Measurements from ENCODE around the gene GCLC. TPM values are rescaled to one million over a fixed set of nuclear protein-coding genes. Genes with fewer than 3 reads are reported as not detected.

The GCLC gene
- total RNA-seq, 1 donor from 2014 or later: 37.0 TPM

DNA sequence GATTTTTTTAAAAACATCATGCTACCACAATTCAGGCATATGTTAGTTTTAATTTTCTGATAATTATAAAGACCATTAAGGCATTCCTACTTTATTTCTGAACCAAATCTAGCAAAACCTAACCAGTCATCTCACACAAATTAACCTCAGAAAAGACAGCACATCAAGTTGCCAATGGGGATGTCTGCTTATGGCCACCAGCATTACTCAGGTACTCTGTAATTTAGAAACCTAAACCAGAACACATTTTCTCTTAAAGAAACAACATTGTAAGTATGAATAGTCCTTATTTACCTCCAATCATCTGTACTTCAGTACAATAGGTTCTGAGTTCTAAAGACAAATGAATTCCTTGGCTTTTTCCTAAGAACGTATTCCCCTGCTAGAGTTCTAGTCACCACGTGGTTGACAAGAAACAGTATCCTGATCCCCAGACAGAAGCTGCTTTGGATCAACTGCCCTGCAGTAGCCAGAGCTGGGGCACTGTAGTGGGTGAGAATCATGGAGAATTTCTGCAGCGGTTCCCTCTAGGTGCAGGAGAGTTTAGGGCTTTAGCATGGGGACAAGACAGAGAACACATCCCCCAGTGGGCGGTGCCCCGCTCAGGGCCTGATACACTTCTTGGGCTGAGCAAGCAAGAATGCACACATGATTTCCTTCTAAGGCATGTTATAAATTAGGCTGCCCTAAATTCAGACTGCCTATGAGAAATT, 15.4 kb downstream of the GCLC start:
- Histone ChIP-seq H3K27ac (no peak overlapping the region), H3K36me3 (no peaks in the 10 kb centered on the region), H3K4me1 (peaks cover 5% of the 10 kb centered on the region), H3K9me3 (no peaks in the 10 kb centered on the region), H3K27me3 (ENCODE audit: low read depth) (no peaks in the 10 kb centered on the region), H3K4me3 (no peak overlapping the region)
- ATAC-seq (no peak), DNase-seq (no peak)
- intact Hi-C loops (cut with DNase I): no loop called here
- TF ChIP-seq CTCF (IDR thresholded peaks at IDR 0.05): no peak

DNA sequence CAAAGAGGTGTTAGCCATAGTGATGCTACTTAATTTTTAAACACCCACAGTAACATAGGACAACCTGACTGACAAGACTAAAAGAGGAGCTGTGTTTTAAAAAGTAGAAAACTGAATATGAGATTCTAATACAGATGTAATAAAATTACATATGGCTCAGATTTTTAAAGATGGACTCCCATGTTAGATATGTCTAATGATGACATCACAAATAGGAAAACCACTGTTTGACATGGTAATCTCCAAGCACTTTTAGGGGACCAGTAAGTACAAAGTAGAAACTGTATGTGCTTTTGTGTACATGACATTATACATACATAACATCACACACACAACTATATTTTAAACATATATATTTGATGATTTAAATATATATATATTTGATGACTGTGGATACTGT, 16.8 kb downstream of the GCLC start:
- H3K27ac ChIP-seq: no peak overlapping the region
- intact Hi-C loops (cut with DNase I): no loop called here
- H3K36me3 ChIP-seq: no peaks in the 10 kb centered on the region
- ATAC-seq (no peak), DNase-seq (no peak)
- H3K4me3 ChIP-seq: no peak overlapping the region
- H3K27me3 ChIP-seq (ENCODE audit: low read depth): no peaks in the 10 kb centered on the region
- peaks cover 5% of the 10 kb centered on the region for H3K4me1 ChIP-seq
- no peaks in the 10 kb centered on the region for H3K9me3 ChIP-seq
- TF ChIP-seq CTCF (IDR thresholded peaks at IDR 0.05): no peak

- DNase-seq (no peak), ATAC-seq (no peak)
- Histone ChIP-seq H3K4me3 (no peak overlapping the region), H3K4me1 (peaks cover 4% of the 10 kb centered on the region), H3K27ac (no peak overlapping the region), H3K9me3 (no peaks in the 10 kb centered on the region), H3K27me3 (ENCODE audit: low read depth) (no peaks in the 10 kb centered on the region), H3K36me3 (no peaks in the 10 kb centered on the region)
- intact Hi-C loops (cut with DNase I): no loop called here
- TF ChIP-seq CTCF (IDR thresholded peaks at IDR 0.05): no peak
These were observed 17.6 kb downstream of the GCLC start for GRCh38 chr6:53527249-53527765.

- no peak for ATAC-seq
- DNase-seq: no peak
- Histone ChIP-seq H3K4me3 (no peak overlapping the region), H3K27ac (no peak overlapping the region), H3K27me3 (ENCODE audit: low read depth) (no peaks in the 10 kb centered on the region), H3K36me3 (no peaks in the 10 kb centered on the region), H3K4me1 (no peaks in the 10 kb centered on the region), H3K9me3 (no peaks in the 10 kb centered on the region)
- TF ChIP-seq CTCF (IDR thresholded peaks at IDR 0.05): no peak
- intact Hi-C loops (cut with DNase I): no loop called here
These were observed 18.9 kb downstream of the GCLC start for GRCh38 chr6:53526000-53526399.

GRCh38 chr6:53524455-53524815, 20.5 kb downstream of the GCLC start:
- intact Hi-C loops (cut with DNase I): no loop called here
- Histone ChIP-seq H3K9me3 (no peaks in the 10 kb centered on the region), H3K27ac (no peak overlapping the region), H3K27me3 (ENCODE audit: low read depth) (no peaks in the 10 kb centered on the region), H3K4me1 (no peaks in the 10 kb centered on the region), H3K4me3 (no peak overlapping the region), H3K36me3 (peaks cover 12% of the 10 kb centered on the region)
- DNase-seq (no peak), ATAC-seq (no peak)
- no peak for TF ChIP-seq CTCF (IDR thresholded peaks at IDR 0.05)

Data from lower lobe of right lung (tissue), 2 donors.